ENCODE measurements around the gene FCRLB.

Gene FCRLB

GRCh38 chr1:161706113-161706481 lies 15.2 kb upstream of the FCRLB start:
- no peak for TF ChIP-seq CTCF (IDR thresholded peaks at IDR 0.05; ENCODE audit: unreplicated experiment in 3 of 3)
- Mint-ChIP-seq H3K36me3 (ENCODE audit: low read depth) (no peaks in the 10 kb centered on the region), H3K27me3 (ENCODE audit: low read depth) (peaks cover 20% of the 10 kb centered on the region), H3K4me1 (no peaks in the 10 kb centered on the region), H3K4me3 (no peak overlapping the region), H3K27ac (no peak overlapping the region), H3K9me3 (no peaks in the 10 kb centered on the region)

GRCh38 chr1:161706482-161707347 lies 14.6 kb upstream of the FCRLB start, which contains the start of gene FCRLA:
Gene FCRLA, plus strand, starts transcription at chr1:161707229. Its CDS starts 36 bp downstream, at chr1:161707265.
- TF ChIP-seq CTCF (IDR thresholded peaks at IDR 0.05; ENCODE audit: unreplicated experiment in 3 of 3), result no peak
- Mint-ChIP-seq H3K9me3 (no peaks in the 10 kb centered on the region), H3K36me3 (ENCODE audit: low read depth) (no peaks in the 10 kb centered on the region), H3K4me1 (no peaks in the 10 kb centered on the region), H3K4me3 (no peak within 1 kb of the TSS), H3K27ac (no peak within 1 kb of the TSS), H3K27me3 (ENCODE audit: low read depth) (peaks cover 16% of the 10 kb centered on the region)

GRCh38 chr1:161707503-161707902 lies 13.8 kb upstream of the FCRLB start:
- no peak for TF ChIP-seq CTCF (IDR thresholded peaks at IDR 0.05; ENCODE audit: unreplicated experiment in 3 of 3)
- H3K27me3 Mint-ChIP-seq (ENCODE audit: low read depth), result peaks cover 11% of the 10 kb centered on the region
- H3K36me3 Mint-ChIP-seq (ENCODE audit: low read depth), result no peaks in the 10 kb centered on the region
- H3K9me3 Mint-ChIP-seq, result no peaks in the 10 kb centered on the region
- no peak overlapping the region for H3K4me3 Mint-ChIP-seq
- no peaks in the 10 kb centered on the region for H3K4me1 Mint-ChIP-seq
- H3K27ac Mint-ChIP-seq, result no peak overlapping the region

GRCh38 chr1:161709373-161709772 lies 12.0 kb upstream of the FCRLB start:
- Mint-ChIP-seq H3K4me1 (no peaks in the 10 kb centered on the region), H3K36me3 (ENCODE audit: low read depth) (no peaks in the 10 kb centered on the region), H3K4me3 (no peak overlapping the region), H3K9me3 (no peaks in the 10 kb centered on the region), H3K27ac (no peak overlapping the region), H3K27me3 (ENCODE audit: low read depth) (peaks cover 4% of the 10 kb centered on the region)
- no peak for TF ChIP-seq CTCF (IDR thresholded peaks at IDR 0.05; ENCODE audit: unreplicated experiment in 3 of 3)

GRCh38 chr1:161710560-161710959 lies 10.8 kb upstream of the FCRLB start:
- TF ChIP-seq CTCF (IDR thresholded peaks at IDR 0.05; ENCODE audit: unreplicated experiment in 3 of 3), result no peak
- Mint-ChIP-seq H3K36me3 (ENCODE audit: low read depth) (no peaks in the 10 kb centered on the region), H3K27ac (no peak overlapping the region), H3K4me1 (no peaks in the 10 kb centered on the region), H3K4me3 (no peak overlapping the region), H3K9me3 (no peaks in the 10 kb centered on the region), H3K27me3 (ENCODE audit: low read depth) (peaks cover 8% of the 10 kb centered on the region)
